Spleen (tissue), 7 donors: ENCODE data around the gene TARP.
A peak's percentile ranks its signal among the peaks of the same experiment; 100 is the strongest.

Source experiments
- CTCF ChIP-seq, 11 experiments: fragments of 200-600 bp in 7 of 11; fragments of 450-650 bp in 4 of 11; sonication (generic) in 4 of 11; IDR thresholded peaks in 8 of 11; conservative IDR thresholded peaks in 3 of 11; 1 replicate in 7 of 11; 2 replicates in 4 of 11; pipeline versions ENCODE4 v1.4.0 to v1.8.0; 2016 to 2021; ENCODE audit warnings: antibody characterized with exemption in 11 of 11, inconsistent platforms in 4 of 11, mild to moderate bottlenecking in 1 of 11
- POLR2A ChIP-seq, 3 donors: fragments of 450-650 bp; IDR thresholded peaks; one replicate each; pipeline ENCODE4 v1.5.1; 2017; ENCODE audit warnings: antibody characterized with exemption in 3 of 3, mild to moderate bottlenecking in 1 of 3
- donor health status: DM: no; HTN: no; CAD: no; lungs with moderate emphysema.
- donor health status: DM: no; HTN: no; CAD: no.
- donor health status: DM: no; HTN: no; CAD: no.

- TF ChIP-seq CTCF (IDR thresholded peaks at IDR 0.05 in 8 of 11, conservative IDR thresholded peaks at IDR 0.05 in 3 of 11), result peak; percentile 92 to 98 (median 94)
- TF ChIP-seq POLR2A (IDR thresholded peaks at IDR 0.05), result no peak
These were observed 57.4 kb downstream of the TARP start for GRCh38 chr7:38215735-38216670.
